Measurements from ENCODE around the gene CCNDBP1.
"Not testable (repeated sequence)": the region's sequence is repeated elsewhere in the genome, so short reads cannot be mapped to it uniquely, and the experiment has no call there.

CCNDBP1 gene

DNA sequence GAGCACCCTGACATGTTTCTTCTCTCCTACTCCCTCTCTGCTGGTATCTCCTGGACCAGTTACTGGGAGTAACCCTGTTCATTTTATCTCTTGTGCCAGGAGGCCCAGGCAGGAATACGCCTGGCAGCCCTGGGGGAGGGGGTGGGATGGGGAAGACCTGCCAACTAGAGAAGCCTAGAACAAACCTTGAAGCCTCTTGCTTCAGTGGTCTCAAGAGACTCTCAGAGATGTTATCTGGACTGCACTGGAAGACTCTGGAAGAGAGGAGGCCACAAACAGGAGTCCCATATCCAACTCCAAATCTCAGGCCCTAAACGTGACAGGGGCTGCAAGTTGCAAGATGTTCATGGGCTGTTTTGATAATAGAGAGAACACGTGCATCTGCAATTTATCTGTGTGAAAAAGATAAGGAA, 35.8 kb downstream of the CCNDBP1 start, which contains the start of gene EPB42:
TSS of gene EPB42 (minus strand) at position 28 of the 413 bp plus-strand sequence. CDS start 193 bp downstream, outside the sequence.
- no peak within 1 kb of the TSS for H3K4me3 ChIP-seq (ENCODE audit: low read depth, low read length)
- no peaks in the 10 kb centered on the region for H3K36me3 ChIP-seq
- DNase-seq: no peak
- no peaks in the 10 kb centered on the region for H3K9me3 ChIP-seq
- TF ChIP-seq, protein P1, sequence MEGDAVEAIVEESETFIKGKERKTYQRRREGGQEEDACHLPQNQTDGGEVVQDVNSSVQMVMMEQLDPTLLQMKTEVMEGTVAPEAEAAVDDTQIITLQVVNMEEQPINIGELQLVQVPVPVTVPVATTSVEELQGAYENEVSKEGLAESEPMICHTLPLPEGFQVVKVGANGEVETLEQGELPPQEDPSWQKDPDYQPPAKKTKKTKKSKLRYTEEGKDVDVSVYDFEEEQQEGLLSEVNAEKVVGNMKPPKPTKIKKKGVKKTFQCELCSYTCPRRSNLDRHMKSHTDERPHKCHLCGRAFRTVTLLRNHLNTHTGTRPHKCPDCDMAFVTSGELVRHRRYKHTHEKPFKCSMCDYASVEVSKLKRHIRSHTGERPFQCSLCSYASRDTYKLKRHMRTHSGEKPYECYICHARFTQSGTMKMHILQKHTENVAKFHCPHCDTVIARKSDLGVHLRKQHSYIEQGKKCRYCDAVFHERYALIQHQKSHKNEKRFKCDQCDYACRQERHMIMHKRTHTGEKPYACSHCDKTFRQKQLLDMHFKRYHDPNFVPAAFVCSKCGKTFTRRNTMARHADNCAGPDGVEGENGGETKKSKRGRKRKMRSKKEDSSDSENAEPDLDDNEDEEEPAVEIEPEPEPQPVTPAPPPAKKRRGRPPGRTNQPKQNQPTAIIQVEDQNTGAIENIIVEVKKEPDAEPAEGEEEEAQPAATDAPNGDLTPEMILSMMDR (IDR thresholded peaks at IDR 0.05; ENCODE audit: low read depth, low read length): no peak
- no peaks in the 10 kb centered on the region for H3K27me3 ChIP-seq
- peaks cover 8% of the 10 kb centered on the region; the same call in 1 of the 2 replicates for H3K4me1 ChIP-seq

DNA sequence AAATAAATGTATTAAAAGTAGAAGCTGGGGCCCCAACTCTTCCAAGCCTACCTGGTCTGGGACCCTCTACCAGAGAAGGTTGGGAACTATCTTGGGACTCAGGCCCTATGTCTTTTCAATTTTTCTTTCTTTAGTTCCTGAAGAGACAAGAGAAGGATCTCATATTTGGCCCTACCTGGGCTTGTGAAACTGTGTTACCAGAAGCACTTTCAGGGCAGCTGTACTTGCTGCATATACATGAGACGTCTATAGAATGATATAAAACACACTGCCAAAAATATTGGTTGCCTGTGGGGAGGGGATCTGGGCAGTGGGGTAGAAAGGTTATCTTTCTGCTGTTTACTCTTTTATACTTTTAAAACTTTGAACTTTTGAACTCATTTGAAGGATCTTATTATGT, 36.2 kb downstream of the CCNDBP1 start:
- TF ChIP-seq, protein P1 (IDR thresholded peaks at IDR 0.05; ENCODE audit: low read depth, low read length): no peak
- Histone ChIP-seq H3K27me3 (no peaks in the 10 kb centered on the region), H3K36me3 (no peaks in the 10 kb centered on the region), H3K9me3 (no peaks in the 10 kb centered on the region), H3K4me3 (ENCODE audit: low read depth, low read length) (no peak overlapping the region), H3K4me1 (peaks cover 8% of the 10 kb centered on the region; the same call in 1 of the 2 replicates)
- no peak for DNase-seq

DNA sequence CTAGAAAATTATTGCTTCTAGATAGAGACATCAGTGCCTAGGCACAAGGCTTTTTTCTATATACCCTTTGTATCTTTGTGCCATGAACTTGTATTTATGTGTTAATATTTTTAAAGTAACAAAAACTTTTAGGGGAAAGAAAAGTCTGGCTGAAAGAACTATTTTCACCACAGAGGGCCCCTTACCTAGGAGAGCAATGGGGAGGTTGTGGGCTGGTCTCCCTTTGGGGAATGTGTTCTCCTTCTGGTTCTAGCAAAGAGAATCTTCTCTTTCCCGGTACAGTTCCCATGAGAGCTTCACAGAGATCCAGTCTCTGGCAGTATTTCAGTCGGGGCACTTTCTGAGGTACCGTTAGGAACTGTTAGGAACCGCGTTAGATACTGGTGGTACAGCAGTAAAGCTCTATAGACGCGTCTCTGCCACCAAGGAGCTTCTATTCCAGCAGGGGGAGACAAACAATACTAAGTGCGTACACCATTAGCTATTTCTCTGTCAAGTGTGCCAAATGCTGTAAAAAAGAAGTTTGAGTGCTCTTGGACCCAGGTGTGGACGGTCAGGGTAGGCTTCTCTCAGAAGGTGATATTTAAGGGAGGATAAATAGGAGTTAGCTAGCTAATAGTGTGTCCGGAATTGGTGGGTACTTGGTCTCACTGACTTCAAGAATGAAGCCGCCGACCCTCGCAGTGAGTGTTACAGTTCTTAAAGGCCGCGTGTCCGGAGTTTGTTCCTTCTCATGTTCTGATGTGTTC, 40.2 kb downstream of the CCNDBP1 start:
- no peak overlapping the region for H3K4me3 ChIP-seq (ENCODE audit: low read depth, low read length)
- no peaks in the 10 kb centered on the region for H3K27me3 ChIP-seq
- H3K9me3 ChIP-seq: no peaks in the 10 kb centered on the region
- TF ChIP-seq, protein P1 (IDR thresholded peaks at IDR 0.05; ENCODE audit: low read depth, low read length): peak; percentile 92
- peak; percentile 48 for DNase-seq
- H3K36me3 ChIP-seq: no peaks in the 10 kb centered on the region
- H3K4me1 ChIP-seq: peaks cover 8% of the 10 kb centered on the region; the same call in 1 of the 2 replicates

DNA sequence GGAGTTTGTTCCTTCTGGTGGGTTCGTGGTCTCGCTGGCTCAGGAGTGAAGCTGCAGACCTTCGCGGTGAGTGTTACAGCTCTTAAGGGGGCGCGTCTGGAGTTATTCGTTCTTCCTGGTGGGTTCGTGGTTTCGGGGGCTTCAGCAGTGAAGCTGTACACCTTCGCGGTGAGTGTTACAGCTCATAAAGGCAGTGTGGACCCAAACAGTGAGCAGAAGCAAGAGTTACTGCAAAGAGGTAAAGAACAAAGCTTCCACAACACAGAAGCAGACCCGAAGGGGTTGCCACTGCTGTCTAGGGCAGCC, 40.7 kb downstream of the CCNDBP1 start:
- not testable (repeated sequence) for H3K36me3 ChIP-seq; DNase-seq; H3K4me1 ChIP-seq; H3K9me3 ChIP-seq; H3K4me3 ChIP-seq (ENCODE audit: low read depth, low read length); H3K27me3 ChIP-seq

DNA sequence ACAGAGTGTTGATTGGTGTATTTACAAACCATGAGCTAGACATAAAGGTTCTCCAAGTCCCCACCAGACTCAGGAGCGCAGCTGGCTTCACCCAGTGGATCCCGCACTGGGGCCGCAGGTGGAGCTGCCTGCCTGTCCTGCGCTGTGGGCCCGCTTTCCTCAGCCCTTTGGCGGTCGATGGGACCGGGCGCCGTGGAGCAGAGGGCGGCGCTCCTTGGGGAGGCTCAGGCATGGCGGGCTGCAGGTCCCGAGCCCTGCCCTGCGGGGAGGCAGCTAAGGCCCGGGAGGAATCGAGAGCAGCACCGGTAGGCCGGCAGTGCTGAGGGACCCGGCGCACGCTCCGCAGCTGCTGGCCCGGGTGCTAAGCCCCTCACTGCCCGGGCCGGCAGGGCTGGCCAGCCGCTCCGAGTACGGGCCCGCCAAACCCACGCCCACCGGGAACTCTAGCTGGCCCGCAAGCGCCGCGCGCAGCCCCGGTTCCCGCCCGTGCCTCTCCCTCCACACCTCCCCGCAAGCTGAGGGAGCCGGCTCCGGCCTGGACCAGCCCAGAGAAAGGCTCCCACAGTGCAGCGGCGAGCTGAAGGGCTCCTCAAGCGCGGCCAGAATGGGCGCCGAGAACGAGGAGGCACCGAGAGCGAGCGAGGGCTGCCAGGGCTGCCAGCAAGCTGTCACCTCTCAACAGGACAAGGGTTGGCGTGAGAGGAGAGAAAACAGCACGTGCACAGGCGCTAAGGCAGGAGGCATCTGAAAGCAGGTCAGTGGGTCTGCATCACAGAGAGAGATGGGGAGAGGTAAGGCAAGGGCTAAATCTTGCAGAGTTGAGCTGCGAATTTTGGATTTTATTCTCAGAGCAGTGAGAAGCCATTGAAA, 41.5 kb downstream of the CCNDBP1 start:
- H3K27me3 ChIP-seq: no peaks in the 10 kb centered on the region
- TF ChIP-seq, protein P1 (IDR thresholded peaks at IDR 0.05; ENCODE audit: low read depth, low read length): no peak
- no peaks in the 10 kb centered on the region for H3K9me3 ChIP-seq
- H3K4me1 ChIP-seq: no peaks in the 10 kb centered on the region
- H3K36me3 ChIP-seq: no peaks in the 10 kb centered on the region
- no peak overlapping the region for H3K4me3 ChIP-seq (ENCODE audit: low read depth, low read length)
- DNase-seq: no peak

DNA sequence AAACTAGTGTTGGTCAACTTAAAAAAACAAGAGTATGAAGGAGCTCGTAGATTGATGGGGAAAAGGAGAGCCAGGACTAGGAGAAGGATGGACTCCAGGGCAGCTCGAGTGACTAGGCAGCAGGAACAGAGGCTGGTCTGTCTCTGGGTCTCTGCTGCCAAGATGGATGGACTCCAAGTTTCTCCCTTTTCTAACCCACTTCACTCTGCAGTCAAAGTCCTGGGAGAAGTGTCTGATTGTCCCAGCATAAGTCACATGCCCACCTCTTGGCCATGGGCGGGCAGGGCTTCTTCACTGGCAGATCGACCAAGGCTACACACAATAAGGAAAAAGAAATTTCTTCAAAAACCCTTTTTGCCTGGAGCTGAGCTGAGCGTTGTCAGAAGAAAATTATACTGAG, 44.8 kb downstream of the CCNDBP1 start:
- TF ChIP-seq, protein P1 (IDR thresholded peaks at IDR 0.05; ENCODE audit: low read depth, low read length): no peak

More for the DNA sequence above, 44.8 kb downstream of the CCNDBP1 start:
- DNase-seq: no peak
- Histone ChIP-seq H3K4me1 (no peaks in the 10 kb centered on the region), H3K27me3 (no peaks in the 10 kb centered on the region), H3K36me3 (no peaks in the 10 kb centered on the region), H3K9me3 (no peaks in the 10 kb centered on the region), H3K4me3 (ENCODE audit: low read depth, low read length) (no peak overlapping the region)
